Measurements from ENCODE around the gene ALDH9A1.

The ALDH9A1 gene

DNA sequence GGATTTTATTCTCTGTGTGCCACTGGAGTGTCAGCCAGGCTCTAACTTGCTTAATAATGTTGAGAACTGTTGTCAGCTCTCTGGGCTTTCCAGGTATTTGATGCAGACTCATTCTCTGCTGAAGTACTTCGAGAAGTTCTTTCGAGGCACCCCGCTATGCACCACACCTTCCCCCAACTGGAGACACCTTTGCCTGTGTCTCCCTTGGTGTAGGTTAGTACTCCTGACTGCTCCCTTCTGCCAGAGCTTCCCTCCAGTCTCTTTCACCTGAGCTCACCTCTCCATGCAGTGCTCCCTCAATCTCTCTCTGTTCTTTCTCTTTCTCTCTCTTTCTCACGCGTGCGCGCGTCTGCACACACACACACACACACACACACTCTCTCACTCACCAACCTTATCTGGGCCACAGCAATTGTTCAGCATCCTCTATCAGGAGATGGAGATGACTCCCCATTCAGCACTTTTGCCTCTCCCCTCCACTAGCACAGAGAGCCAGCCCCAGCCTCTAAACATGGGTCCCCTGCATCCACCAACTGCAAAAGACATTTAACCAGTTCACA lies 81.3 kb downstream of the ALDH9A1 start:
- no peak for DNase-seq

DNA sequence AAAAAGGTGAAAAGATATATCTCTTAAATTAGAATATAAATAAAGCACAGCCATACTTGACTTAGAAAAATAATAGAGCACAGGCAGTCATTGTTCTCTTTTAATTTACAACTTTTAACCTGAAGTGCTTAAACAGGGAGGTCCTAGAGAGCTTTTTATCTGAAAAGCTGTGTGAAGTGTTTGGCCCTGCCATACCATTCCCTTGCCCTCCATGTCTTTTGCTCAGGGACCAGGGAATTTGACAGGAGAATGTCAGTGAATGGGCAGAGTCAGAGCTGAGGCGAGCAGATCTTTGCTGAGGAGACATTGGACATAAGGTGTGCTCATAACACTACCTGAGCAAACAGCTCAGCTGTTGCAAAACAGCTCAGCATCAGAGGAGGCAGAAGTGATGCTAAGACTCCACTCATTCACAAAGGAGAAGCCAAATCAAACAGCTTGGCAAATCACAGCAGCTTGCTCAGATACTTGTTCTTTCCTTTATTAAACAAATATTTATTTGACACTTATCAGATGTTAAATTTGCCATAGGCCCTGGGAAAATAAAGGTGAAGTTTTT lies 82.2 kb downstream of the ALDH9A1 start:
- no peak for DNase-seq
